Parathyroid adenoma (tissue), 2 donors: Measurements from ENCODE around the gene GPRC5B.

ENCODE experiments used
- H2AFZ ChIP-seq: fragments of 300-600 bp; sonication (generic); one replicate; pipeline ENCODE4 v1.7.0; 2017; ENCODE audit warnings: antibody characterized with exemption, mild to moderate bottlenecking
- H3K27ac ChIP-seq: fragments of 300-600 bp; sonication (generic); one replicate; pipeline ENCODE4 v1.7.0; 2017
- H3K27me3 ChIP-seq: fragments of 300-600 bp; sonication (generic); one replicate; pipeline ENCODE4 v1.7.0; 2017; ENCODE audit warnings: low read length; ENCODE audit not compliant: control insufficient read depth, insufficient read depth
- H3K36me3 ChIP-seq: fragments of 300-600 bp; sonication (generic); one replicate; pipeline ENCODE4 v1.7.0; 2017; ENCODE audit warnings: low read length; ENCODE audit not compliant: control insufficient read depth, insufficient read depth
- H3K4me1 ChIP-seq: fragments of 300-600 bp; sonication (generic); one replicate; pipeline ENCODE4 v1.7.0; 2017; ENCODE audit warnings: control low read depth
- H3K4me2 ChIP-seq: fragments of 300-600 bp; sonication (generic); one replicate; pipeline ENCODE4 v1.7.0; 2017; ENCODE audit warnings: low read length
- H3K4me3 ChIP-seq: fragments of 300-600 bp; sonication (generic); one replicate; pipeline ENCODE4 v1.7.0; 2017; ENCODE audit warnings: low read depth, low read length
- H3K79me2 ChIP-seq: fragments of 300-600 bp; sonication (generic); one replicate; pipeline ENCODE4 v1.7.0; 2017; ENCODE audit warnings: control low read depth
- H3K9ac ChIP-seq: fragments of 300-600 bp; sonication (generic); one replicate; pipeline ENCODE4 v1.7.0; 2017; ENCODE audit warnings: mild to moderate bottlenecking
- H3K9me3 ChIP-seq: fragments of 300-600 bp; sonication (generic); one replicate; pipeline ENCODE4 v1.7.0; 2017; ENCODE audit warnings: low read length; ENCODE audit not compliant: control insufficient read depth
- CTCF ChIP-seq: fragments of 300-600 bp; sonication (generic); IDR thresholded peaks from one replicate; pipeline ENCODE4 v1.7.0; 2017; ENCODE audit warnings: antibody characterized with exemption, mild to moderate bottlenecking
- donor health status: primary hyperparathyroidism.

Gene GPRC5B

GRCh38 chr16:19837331-19837980, 47.2 kb downstream of the GPRC5B start:
- Histone ChIP-seq H3K9me3 (no peaks in the 10 kb centered on the region), H3K4me2 (no peak overlapping the region), H3K9ac (no peak overlapping the region), H2AFZ (no peak overlapping the region), H3K4me1 (peaks cover 20% of the 10 kb centered on the region), H3K36me3 (no peaks in the 10 kb centered on the region), H3K27ac (peak overlapping the region; percentile 5), H3K4me3 (no peak overlapping the region), H3K79me2 (no peaks in the 10 kb centered on the region), H3K27me3 (no peaks in the 10 kb centered on the region)
- no peak for TF ChIP-seq CTCF

- no peak for TF ChIP-seq CTCF
- H3K9ac ChIP-seq, result no peak overlapping the region
- no peak overlapping the region for H3K27ac ChIP-seq
- H3K4me1 ChIP-seq, result peaks cover 19% of the 10 kb centered on the region
- no peaks in the 10 kb centered on the region for H3K9me3 ChIP-seq
- no peak overlapping the region for H2AFZ ChIP-seq
- H3K36me3 ChIP-seq, result no peaks in the 10 kb centered on the region
- H3K4me3 ChIP-seq, result no peak overlapping the region
- no peak overlapping the region for H3K4me2 ChIP-seq
- no peaks in the 10 kb centered on the region for H3K79me2 ChIP-seq
- no peaks in the 10 kb centered on the region for H3K27me3 ChIP-seq
These were observed 48.7 kb downstream of the GPRC5B start for GRCh38 chr16:19835968-19836421.

GRCh38 chr16:19835196-19835595, 49.5 kb downstream of the GPRC5B start:
- no peaks in the 10 kb centered on the region for H3K36me3 ChIP-seq
- no peak overlapping the region for H3K4me2 ChIP-seq
- no peaks in the 10 kb centered on the region for H3K79me2 ChIP-seq
- peaks cover 17% of the 10 kb centered on the region for H3K4me1 ChIP-seq
- no peak overlapping the region for H3K27ac ChIP-seq
- no peak overlapping the region for H3K4me3 ChIP-seq
- H3K9me3 ChIP-seq, result no peaks in the 10 kb centered on the region
- no peak overlapping the region for H3K9ac ChIP-seq
- no peak for TF ChIP-seq CTCF
- H3K27me3 ChIP-seq, result no peaks in the 10 kb centered on the region
- H2AFZ ChIP-seq, result no peak overlapping the region

- H3K36me3 ChIP-seq, result no peaks in the 10 kb centered on the region
- peaks cover 25% of the 10 kb centered on the region for H3K4me1 ChIP-seq
- H3K27me3 ChIP-seq, result no peaks in the 10 kb centered on the region
- no peak overlapping the region for H2AFZ ChIP-seq
- no peaks in the 10 kb centered on the region for H3K79me2 ChIP-seq
- H3K4me2 ChIP-seq, result no peak overlapping the region
- no peak overlapping the region for H3K9ac ChIP-seq
- H3K27ac ChIP-seq, result no peak overlapping the region
- H3K9me3 ChIP-seq, result no peaks in the 10 kb centered on the region
- TF ChIP-seq CTCF, result no peak
- no peak overlapping the region for H3K4me3 ChIP-seq
These were observed 51.1 kb downstream of the GPRC5B start for GRCh38 chr16:19833581-19833980.

GRCh38 chr16:19833176-19833575, 51.5 kb downstream of the GPRC5B start:
- Histone ChIP-seq H3K79me2 (no peaks in the 10 kb centered on the region), H3K9ac (no peak overlapping the region), H2AFZ (no peak overlapping the region), H3K4me1 (peaks cover 25% of the 10 kb centered on the region), H3K4me2 (no peak overlapping the region), H3K27me3 (no peaks in the 10 kb centered on the region), H3K27ac (no peak overlapping the region), H3K9me3 (no peaks in the 10 kb centered on the region), H3K36me3 (no peaks in the 10 kb centered on the region), H3K4me3 (no peak overlapping the region)
- no peak for TF ChIP-seq CTCF
